ENCODE data around the gene TPTE2.

The TPTE2 gene

GRCh38 chr13:19601749-19602725 is 40.7 kb upstream of the TPTE2 start:
- H3K27me3 ChIP-seq (replicated peaks) = no peaks in the 10 kb centered on the region
- H3K4me3 ChIP-seq (ENCODE audit: low read depth, low read length) = peak overlapping the region; percentile 56
- no peak for DNase-seq
- H3K27ac ChIP-seq = no peak overlapping the region
- in situ Hi-C loops (cut with HindIII; ENCODE audit: low pct_ligation_motif_present, low sequenced_read_pairs) = no loop called here
- H3K36me3 ChIP-seq (replicated peaks) = no peaks in the 10 kb centered on the region
- no peak for TF ChIP-seq CTCF (IDR thresholded peaks at IDR 0.05; ENCODE audit: low read depth, low read length, missing control alignments)

- in situ Hi-C loops (cut with HindIII; ENCODE audit: low pct_ligation_motif_present, low sequenced_read_pairs) = no loop called here
- Histone ChIP-seq H3K36me3 (replicated peaks) (no peaks in the 10 kb centered on the region), H3K27me3 (replicated peaks) (no peaks in the 10 kb centered on the region), H3K4me3 (ENCODE audit: low read depth, low read length) (no peak overlapping the region), H3K27ac (no peak overlapping the region)
- no peak for TF ChIP-seq CTCF (IDR thresholded peaks at IDR 0.05; ENCODE audit: low read depth, low read length, missing control alignments)
- peak; percentile 61 for DNase-seq
Measured at GRCh38 chr13:19597523-19597922, 36.2 kb upstream of the TPTE2 start.

- TF ChIP-seq CTCF (IDR thresholded peaks at IDR 0.05; ENCODE audit: low read depth, low read length, missing control alignments) = no peak
- Histone ChIP-seq H3K4me3 (ENCODE audit: low read depth, low read length) (no peak overlapping the region), H3K27ac (no peak overlapping the region), H3K27me3 (replicated peaks) (no peaks in the 10 kb centered on the region), H3K36me3 (replicated peaks) (no peaks in the 10 kb centered on the region)
- DNase-seq = no peak
- in situ Hi-C loops (cut with HindIII; ENCODE audit: low pct_ligation_motif_present, low sequenced_read_pairs) = no loop called here
Measured at GRCh38 chr13:19596960-19597361, 35.6 kb upstream of the TPTE2 start.

GRCh38 chr13:19596086-19596485 is 34.8 kb upstream of the TPTE2 start:
- no peak overlapping the region for H3K27ac ChIP-seq
- H3K36me3 ChIP-seq (replicated peaks) = no peaks in the 10 kb centered on the region
- no peak overlapping the region for H3K4me3 ChIP-seq (ENCODE audit: low read depth, low read length)
- DNase-seq = no peak
- no peak for TF ChIP-seq CTCF (IDR thresholded peaks at IDR 0.05; ENCODE audit: low read depth, low read length, missing control alignments)
- in situ Hi-C loops (cut with HindIII; ENCODE audit: low pct_ligation_motif_present, low sequenced_read_pairs) = no loop called here
- H3K27me3 ChIP-seq (replicated peaks) = no peaks in the 10 kb centered on the region

GRCh38 chr13:19592657-19593180 is 31.4 kb upstream of the TPTE2 start:
- in situ Hi-C loops (cut with HindIII; ENCODE audit: low pct_ligation_motif_present, low sequenced_read_pairs) = no loop called here
- no peak for TF ChIP-seq CTCF (IDR thresholded peaks at IDR 0.05; ENCODE audit: low read depth, low read length, missing control alignments)

More at GRCh38 chr13:19592657-19593180, 31.4 kb upstream of the TPTE2 start:
- no peak for DNase-seq
- Histone ChIP-seq H3K4me3 (ENCODE audit: low read depth, low read length) (no peak overlapping the region), H3K27ac (no peak overlapping the region), H3K27me3 (replicated peaks) (no peaks in the 10 kb centered on the region), H3K36me3 (replicated peaks) (no peaks in the 10 kb centered on the region)

Measured in brain microvascular endothelial cell (primary cell).